ENCODE data around the gene NPR1. TPM values are rescaled to one million over a fixed set of nuclear protein-coding genes. Genes with fewer than 3 reads are reported as not detected.

Gene NPR1
- total and polyA plus RNA-seq, 2 of the 13 experiments (the other 11 are each of a cell fraction or from before 2014, with no cell fraction given): not detected

- Histone ChIP-seq H3K27ac (ENCODE audit: extremely low read length, insufficient read depth, low read length) (no peak overlapping the region), H4K20me1 (ENCODE audit: insufficient read depth, low read length) (no peaks in the 10 kb centered on the region), H2AFZ (ENCODE audit: low read length) (no peak overlapping the region), H3K36me3 (replicated peaks in 1 of 2; ENCODE audit: control insufficient read depth in 1 of 2, insufficient read depth in 2 of 2, low read length in 2 of 2) (no peaks in the 10 kb centered on the region), H3K9ac (ENCODE audit: insufficient read depth, low read depth, low read length) (no peak overlapping the region), H3K9me3 (ENCODE audit: low read length) (no peaks in the 10 kb centered on the region), H3K4me1 (ENCODE audit: insufficient read depth, low read length) (peaks cover 26% of the 10 kb centered on the region), H3K4me2 (ENCODE audit: low read depth, low read length) (no peak overlapping the region), H3K79me2 (ENCODE audit: insufficient read depth, low read length) (no peaks in the 10 kb centered on the region), H3K27me3 (ENCODE audit: control insufficient read depth in 1 of 2, insufficient read depth in 2 of 2, low read length in 2 of 2) (peaks cover 21 to 85% of the 10 kb centered on the region in 2 experiments), H3K4me3 (replicated peaks in 1 of 3; ENCODE audit: insufficient read depth in 1 of 3, low read depth in 2 of 3, low read length in 3 of 3) (no peak overlapping the region)
- FAIRE-seq: no peak
- TF ChIP-seq ATF7 (IDR thresholded peaks at IDR 0.05) (peak; percentile 51; the same call in 1 of the 2 replicates), ATF7 (CRISPR knock-in tag; IDR thresholded peaks at IDR 0.05) (no peak), ATF6 (CRISPR knock-in tag; conservative IDR thresholded peaks at IDR 0.05) (no peak), CHCHD3 (CRISPR knock-in tag; IDR thresholded peaks at IDR 0.05) (no peak), MYPOP (CRISPR knock-in tag; IDR thresholded peaks at IDR 0.05) (no peak), SPEN (CRISPR knock-in tag; IDR thresholded peaks at IDR 0.05; ENCODE audit: low read depth) (no peak)
- ATAC-seq: no peak
- no TSS peak for BruUV-seq (replicated peaks)
- intact Hi-C loops (cut with micrococcal nuclease; ENCODE audit: unreplicated experiment): no loop called here
- in situ Hi-C loops (cut with HindIII; ENCODE audit: extremely low pct_ligation_motif_present, low pct_unique_long_range_greater_than_20kb): loop anchor here (10.0 kb wide), 1 partner anchor 301 kb away; the partner anchor contains the start of gene RAB13
- ChIA-PET POLR2A (no interaction called here), CTCF (ENCODE audit: low intra/inter-chr PET ratio, low total read pairs) (no interaction called here)
- WGBS (ENCODE audit: low lambda C conversion rate): 35% methylated on average over 5 of the region's 5 CpGs
- no peak for DNase-seq (ENCODE audit: low spot score)
These were observed 5.4 kb downstream of the NPR1 start for GRCh38 chr1:153683854-153684253.

Measured in HepG2 (cell line).